ENCODE results near the gene MID2.

DNA sequence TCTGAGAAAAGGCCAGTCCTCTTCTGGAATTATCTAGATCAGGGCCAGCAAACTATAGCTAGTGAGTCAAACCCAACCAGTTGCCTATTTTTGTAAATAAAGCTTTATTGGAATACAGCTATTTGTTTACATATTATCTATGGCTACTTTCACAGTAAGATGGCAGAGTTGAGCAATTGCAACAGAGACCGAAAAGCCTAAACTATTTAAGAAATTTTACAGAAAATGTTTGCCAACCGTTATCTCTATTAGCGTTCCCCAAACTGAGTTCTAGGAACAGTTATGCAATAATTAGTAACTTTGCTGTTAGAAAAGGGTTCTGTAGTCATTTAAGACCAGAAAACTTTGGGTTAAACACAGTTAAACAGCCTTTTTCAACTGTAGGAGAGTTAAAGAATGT lies 146.0 kb downstream of the MID2 start:
- TF ChIP-seq, protein P1, sequence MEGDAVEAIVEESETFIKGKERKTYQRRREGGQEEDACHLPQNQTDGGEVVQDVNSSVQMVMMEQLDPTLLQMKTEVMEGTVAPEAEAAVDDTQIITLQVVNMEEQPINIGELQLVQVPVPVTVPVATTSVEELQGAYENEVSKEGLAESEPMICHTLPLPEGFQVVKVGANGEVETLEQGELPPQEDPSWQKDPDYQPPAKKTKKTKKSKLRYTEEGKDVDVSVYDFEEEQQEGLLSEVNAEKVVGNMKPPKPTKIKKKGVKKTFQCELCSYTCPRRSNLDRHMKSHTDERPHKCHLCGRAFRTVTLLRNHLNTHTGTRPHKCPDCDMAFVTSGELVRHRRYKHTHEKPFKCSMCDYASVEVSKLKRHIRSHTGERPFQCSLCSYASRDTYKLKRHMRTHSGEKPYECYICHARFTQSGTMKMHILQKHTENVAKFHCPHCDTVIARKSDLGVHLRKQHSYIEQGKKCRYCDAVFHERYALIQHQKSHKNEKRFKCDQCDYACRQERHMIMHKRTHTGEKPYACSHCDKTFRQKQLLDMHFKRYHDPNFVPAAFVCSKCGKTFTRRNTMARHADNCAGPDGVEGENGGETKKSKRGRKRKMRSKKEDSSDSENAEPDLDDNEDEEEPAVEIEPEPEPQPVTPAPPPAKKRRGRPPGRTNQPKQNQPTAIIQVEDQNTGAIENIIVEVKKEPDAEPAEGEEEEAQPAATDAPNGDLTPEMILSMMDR (conservative IDR thresholded peaks at IDR 0.05; ENCODE audit: low read depth in 2 of 2): no peak
- TF ChIP-seq POLR2AphosphoS5 (IDR thresholded peaks at IDR 0.05; ENCODE audit: low read depth) (no peak), CREB1 (CRISPR knock-in tag; IDR thresholded peaks at IDR 0.05; ENCODE audit: low read depth) (no peak)
- TF ChIP-seq, protein P2, sequence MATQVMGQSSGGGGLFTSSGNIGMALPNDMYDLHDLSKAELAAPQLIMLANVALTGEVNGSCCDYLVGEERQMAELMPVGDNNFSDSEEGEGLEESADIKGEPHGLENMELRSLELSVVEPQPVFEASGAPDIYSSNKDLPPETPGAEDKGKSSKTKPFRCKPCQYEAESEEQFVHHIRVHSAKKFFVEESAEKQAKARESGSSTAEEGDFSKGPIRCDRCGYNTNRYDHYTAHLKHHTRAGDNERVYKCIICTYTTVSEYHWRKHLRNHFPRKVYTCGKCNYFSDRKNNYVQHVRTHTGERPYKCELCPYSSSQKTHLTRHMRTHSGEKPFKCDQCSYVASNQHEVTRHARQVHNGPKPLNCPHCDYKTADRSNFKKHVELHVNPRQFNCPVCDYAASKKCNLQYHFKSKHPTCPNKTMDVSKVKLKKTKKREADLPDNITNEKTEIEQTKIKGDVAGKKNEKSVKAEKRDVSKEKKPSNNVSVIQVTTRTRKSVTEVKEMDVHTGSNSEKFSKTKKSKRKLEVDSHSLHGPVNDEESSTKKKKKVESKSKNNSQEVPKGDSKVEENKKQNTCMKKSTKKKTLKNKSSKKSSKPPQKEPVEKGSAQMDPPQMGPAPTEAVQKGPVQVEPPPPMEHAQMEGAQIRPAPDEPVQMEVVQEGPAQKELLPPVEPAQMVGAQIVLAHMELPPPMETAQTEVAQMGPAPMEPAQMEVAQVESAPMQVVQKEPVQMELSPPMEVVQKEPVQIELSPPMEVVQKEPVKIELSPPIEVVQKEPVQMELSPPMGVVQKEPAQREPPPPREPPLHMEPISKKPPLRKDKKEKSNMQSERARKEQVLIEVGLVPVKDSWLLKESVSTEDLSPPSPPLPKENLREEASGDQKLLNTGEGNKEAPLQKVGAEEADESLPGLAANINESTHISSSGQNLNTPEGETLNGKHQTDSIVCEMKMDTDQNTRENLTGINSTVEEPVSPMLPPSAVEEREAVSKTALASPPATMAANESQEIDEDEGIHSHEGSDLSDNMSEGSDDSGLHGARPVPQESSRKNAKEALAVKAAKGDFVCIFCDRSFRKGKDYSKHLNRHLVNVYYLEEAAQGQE (IDR thresholded peaks at IDR 0.05; ENCODE audit: unreplicated experiment): no peak
